Kidney (tissue), 14 donors: Measurements from ENCODE around the gene SUSD4. TPM values are rescaled to one million over a fixed set of nuclear protein-coding genes. Genes with fewer than 3 reads are reported as not detected.

Experiments
- DNase-seq, 5 donors: peaks; one replicate each; pipeline ENCODE4 v3.0.0-alpha.2; 2013 to 2020
- FAIRE-seq: peaks from 2 replicates; lab custom pipeline; 2012; peaks lifted over from hg19 to GRCh38; lab: Jason Lieb, UNC
- H3K27ac ChIP-seq, 2 donors: one replicate each; pipeline ENCODE4 v1.7.0; 2013; ENCODE audit warnings: low read depth in 2 of 2, low read length in 2 of 2, inconsistent platforms in 1 of 2
- H3K27me3 ChIP-seq: one replicate; pipeline ENCODE4 v1.7.1; 2013; ENCODE audit warnings: low read length, inconsistent platforms; ENCODE audit not compliant: control insufficient read depth, insufficient read depth
- H3K36me3 ChIP-seq, 3 donors: one replicate each; pipeline versions ENCODE4 v1.7.0 to v1.7.1; 2013; ENCODE audit warnings: low read length in 3 of 3, control low read depth in 1 of 3, inconsistent platforms in 1 of 3; ENCODE audit not compliant: insufficient read depth in 3 of 3, control insufficient read depth in 2 of 3
- H3K4me1 ChIP-seq, 3 donors: one replicate each; pipeline versions ENCODE4 v1.7.0 to v1.7.1; 2013; ENCODE audit warnings: low read length in 3 of 3, inconsistent platforms in 1 of 3, low read depth in 1 of 3; ENCODE audit not compliant: control insufficient read depth in 2 of 3, insufficient read depth in 2 of 3
- H3K4me3 ChIP-seq, 3 donors: one replicate each; pipeline versions ENCODE4 v1.7.0 to v1.8.1; 2013; ENCODE audit warnings: low read length in 3 of 3, control low read depth in 1 of 3, inconsistent platforms in 1 of 3
- H3K9ac ChIP-seq, 3 donors: one replicate each; pipeline versions ENCODE4 v1.7.0 to v1.7.1; 2013; ENCODE audit warnings: low read length in 3 of 3, control low read depth in 1 of 3, inconsistent platforms in 1 of 3
- H3K9me3 ChIP-seq, 3 donors: one replicate each; pipeline versions ENCODE4 v1.7.0 to v1.7.1; 2013; ENCODE audit warnings: low read length in 3 of 3, control low read depth in 1 of 3, inconsistent platforms in 1 of 3; ENCODE audit not compliant: control insufficient read depth in 2 of 3, insufficient read depth in 1 of 3
- intact Hi-C: fragments of 100-400 bp; cut with DNase I; formaldehyde crosslinking; loops from one replicate; pipeline ENCODE4 v1.11.1; 2022
- polyA plus RNA-seq: library from polyadenylated mRNA; stranded (reverse); fragments of 350-450 nt; fragmentation: Illumina TruSeq; extraction: RNeasy Lipid Tissue Mini Kit (QIAGEN cat#74804); gene quantifications from one replicate; pipeline ENCODE4 v1.2.3, GENCODE V29; 2014; ENCODE audit warnings: low read depth, low replicate concordance; ENCODE audit not compliant: insufficient read depth
- total RNA-seq: library from RNA; stranded (reverse); fragmentation: NEBNext Ultra II Directional; extraction: Animal tissue kit (Norgen Biotek cat#: 25700); gene quantifications from one replicate; pipeline ENCODE4 v1.2.1, GENCODE V29; 2021
- TF ChIP-seq, protein P1 (sequence below): IDR thresholded peaks from 3 replicates; pipeline ENCODE4 v1.5.1; 2012; ENCODE audit warnings: mild to moderate bottlenecking, moderate library complexity, borderline replicate concordance; ENCODE audit not compliant: insufficient read depth; ENCODE audit errors: extremely low read depth
- donor health status: control.
- donor health status: control.
- donor health status: control.
- donor health status: control.
- donor health status: control.
- donor health status: DM: yes; HTN: yes; CAD: no.
- donor health status: Normal renal cell carcinoma (clear cell type).

Gene SUSD4
- total and polyA plus RNA-seq, 2 donors from 2014 or later, result 14.0 to 23.7 TPM

DNA sequence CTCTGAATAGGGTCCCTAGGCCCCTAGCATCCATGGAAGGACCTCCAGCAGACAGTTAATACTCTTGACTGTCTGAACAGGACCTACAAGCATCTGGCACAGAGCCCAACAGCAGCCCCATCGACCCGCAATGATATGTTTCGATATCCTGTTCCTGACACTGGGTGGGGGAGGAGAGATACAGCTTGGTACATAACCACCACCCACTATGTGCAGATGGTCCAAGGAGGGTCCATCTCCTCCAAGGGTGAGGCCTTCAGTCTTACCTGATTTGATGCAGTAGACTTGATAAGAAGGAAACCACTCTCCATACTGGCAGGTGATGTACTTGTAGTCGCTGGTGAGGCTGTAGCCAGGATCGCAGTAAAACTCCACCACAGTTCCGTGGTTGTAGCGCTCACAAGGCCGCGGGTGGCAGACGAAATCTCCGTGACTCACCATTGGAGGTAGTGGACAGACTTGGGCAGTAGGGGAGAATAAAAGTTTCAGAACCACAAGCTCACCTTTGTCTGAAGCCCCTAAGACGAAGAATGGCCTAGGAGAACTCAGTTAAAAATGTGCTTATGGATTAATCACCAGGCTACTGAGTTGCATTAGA lies 134.9 kb downstream of the SUSD4 start:
- Histone ChIP-seq H3K27ac (no peak overlapping the region), H3K9ac (no peak overlapping the region), H3K4me3 (no peak overlapping the region), H3K36me3 (no peaks in the 10 kb centered on the region), H3K9me3 (no peaks in the 10 kb centered on the region), H3K27me3 (no peaks in the 10 kb centered on the region), H3K4me1 (no peaks in the 10 kb centered on the region)
- FAIRE-seq (no peak), DNase-seq (no peak)
- TF ChIP-seq, protein P1, sequence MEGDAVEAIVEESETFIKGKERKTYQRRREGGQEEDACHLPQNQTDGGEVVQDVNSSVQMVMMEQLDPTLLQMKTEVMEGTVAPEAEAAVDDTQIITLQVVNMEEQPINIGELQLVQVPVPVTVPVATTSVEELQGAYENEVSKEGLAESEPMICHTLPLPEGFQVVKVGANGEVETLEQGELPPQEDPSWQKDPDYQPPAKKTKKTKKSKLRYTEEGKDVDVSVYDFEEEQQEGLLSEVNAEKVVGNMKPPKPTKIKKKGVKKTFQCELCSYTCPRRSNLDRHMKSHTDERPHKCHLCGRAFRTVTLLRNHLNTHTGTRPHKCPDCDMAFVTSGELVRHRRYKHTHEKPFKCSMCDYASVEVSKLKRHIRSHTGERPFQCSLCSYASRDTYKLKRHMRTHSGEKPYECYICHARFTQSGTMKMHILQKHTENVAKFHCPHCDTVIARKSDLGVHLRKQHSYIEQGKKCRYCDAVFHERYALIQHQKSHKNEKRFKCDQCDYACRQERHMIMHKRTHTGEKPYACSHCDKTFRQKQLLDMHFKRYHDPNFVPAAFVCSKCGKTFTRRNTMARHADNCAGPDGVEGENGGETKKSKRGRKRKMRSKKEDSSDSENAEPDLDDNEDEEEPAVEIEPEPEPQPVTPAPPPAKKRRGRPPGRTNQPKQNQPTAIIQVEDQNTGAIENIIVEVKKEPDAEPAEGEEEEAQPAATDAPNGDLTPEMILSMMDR, result no peak
- intact Hi-C loops, result no loop called here

DNA sequence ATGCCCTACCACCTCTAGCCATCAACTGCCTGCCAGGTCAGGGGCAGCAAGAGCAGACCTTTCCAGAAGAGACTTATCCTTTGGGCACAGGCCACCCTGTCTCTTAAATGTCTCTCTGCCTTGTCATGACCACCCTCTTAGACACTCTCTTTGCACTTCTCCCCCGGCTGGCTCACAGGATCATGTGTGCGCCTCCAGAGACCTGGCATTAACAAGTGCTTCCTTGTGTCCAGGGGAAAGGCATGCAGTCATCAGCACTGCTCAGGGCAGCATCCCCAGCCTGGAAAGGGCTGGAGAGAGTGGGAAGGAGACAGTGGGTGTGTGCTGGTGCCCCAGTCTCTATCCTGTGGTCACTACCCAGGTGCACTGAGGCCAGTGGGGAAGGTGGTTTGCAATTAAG lies 135.8 kb downstream of the SUSD4 start:
- intact Hi-C loops, result no loop called here
- no peak overlapping the region for H3K4me3 ChIP-seq
- peak in 1 of 5 donors; percentile 48 for DNase-seq
- H3K27ac ChIP-seq, result no peak overlapping the region
- H3K9ac ChIP-seq, result no peak overlapping the region
- TF ChIP-seq, protein P1, result no peak
- H3K9me3 ChIP-seq, result no peaks in the 10 kb centered on the region
- no peaks in the 10 kb centered on the region for H3K4me1 ChIP-seq
- no peak for FAIRE-seq
- no peaks in the 10 kb centered on the region for H3K27me3 ChIP-seq
- H3K36me3 ChIP-seq, result no peaks in the 10 kb centered on the region

DNA sequence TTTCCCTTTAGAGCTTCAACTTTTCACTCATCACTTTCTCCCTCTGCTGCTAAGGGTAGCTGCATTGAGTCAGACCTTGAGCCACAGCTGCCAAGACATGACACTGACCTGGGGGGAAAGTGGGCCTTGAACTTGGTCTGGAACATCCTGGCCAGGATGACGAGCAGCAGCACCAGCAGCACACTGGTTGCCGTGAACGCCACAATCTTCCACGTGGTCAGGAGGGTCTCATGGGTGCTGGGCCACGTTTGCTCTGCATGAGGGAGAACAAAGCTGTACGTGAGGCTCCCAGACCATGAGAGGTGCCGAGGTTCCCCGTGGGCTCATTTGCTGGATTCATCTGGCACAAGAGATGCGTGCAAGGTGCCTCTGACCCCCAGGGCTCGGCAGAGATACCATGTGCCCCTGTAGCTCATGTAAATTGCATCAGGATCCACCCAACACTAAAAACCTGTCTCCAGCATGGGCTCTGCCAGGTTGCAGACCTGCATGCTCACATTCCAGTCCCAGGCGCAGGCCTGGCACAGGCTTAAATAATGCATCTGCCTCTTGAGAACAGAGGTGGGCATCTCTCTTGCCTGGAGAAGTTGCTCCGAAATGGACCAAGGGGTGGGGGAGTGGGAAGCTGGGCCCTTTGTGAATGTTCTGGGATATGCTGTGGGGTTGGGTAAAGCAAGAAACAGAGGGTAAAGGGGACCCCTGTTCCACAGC lies 136.3 kb downstream of the SUSD4 start:
- DNase-seq (no peak), FAIRE-seq (no peak)
- TF ChIP-seq, protein P1, result no peak
- Histone ChIP-seq H3K9ac (no peak overlapping the region), H3K27me3 (no peaks in the 10 kb centered on the region), H3K36me3 (no peaks in the 10 kb centered on the region), H3K27ac (no peak overlapping the region), H3K4me3 (no peak overlapping the region), H3K4me1 (no peaks in the 10 kb centered on the region), H3K9me3 (no peaks in the 10 kb centered on the region)
- intact Hi-C loops, result no loop called here
